Measurements from ENCODE around the gene PDCD4. TPM values are rescaled to one million over a fixed set of nuclear protein-coding genes. Genes with fewer than 3 reads are reported as not detected.
A peak's percentile ranks its signal among the peaks of the same experiment; 100 is the strongest.

PDCD4 gene
- total RNA-seq, 2 donors from 2014 or later, result 307 TPM

DNA sequence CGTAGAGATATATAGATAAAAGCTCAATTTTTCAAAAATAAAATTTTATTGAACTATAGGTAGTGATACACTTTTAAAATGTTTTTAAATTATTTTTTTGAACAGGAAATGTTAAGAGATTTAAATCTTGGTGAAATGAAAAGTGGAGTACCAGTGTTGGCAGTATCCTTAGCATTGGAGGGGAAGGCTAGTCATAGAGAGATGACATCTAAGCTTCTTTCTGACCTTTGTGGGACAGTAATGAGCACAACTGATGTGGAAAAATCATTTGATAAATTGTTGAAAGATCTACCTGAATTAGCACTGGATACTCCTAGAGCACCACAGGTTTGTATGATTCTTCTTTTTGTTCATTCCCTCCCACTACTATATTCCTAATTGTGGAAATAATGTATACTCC, 15.8 kb downstream of the PDCD4 start:
- Mint-ChIP-seq H3K27ac (no peak overlapping the region), H3K4me1 (peaks cover 35% of the 10 kb centered on the region), H3K4me3 (peak overlapping the region; percentile 12), H3K27me3 (no peaks in the 10 kb centered on the region), H3K36me3 (ENCODE audit: low read depth) (peaks cover 10% of the 10 kb centered on the region)
- H3K9me3 ChIP-seq (ENCODE audit: control insufficient read depth, low read length, poor library complexity, severe bottlenecking), result no peaks in the 10 kb centered on the region
- DNase-seq, result no peak
- no peak for ATAC-seq

DNA sequence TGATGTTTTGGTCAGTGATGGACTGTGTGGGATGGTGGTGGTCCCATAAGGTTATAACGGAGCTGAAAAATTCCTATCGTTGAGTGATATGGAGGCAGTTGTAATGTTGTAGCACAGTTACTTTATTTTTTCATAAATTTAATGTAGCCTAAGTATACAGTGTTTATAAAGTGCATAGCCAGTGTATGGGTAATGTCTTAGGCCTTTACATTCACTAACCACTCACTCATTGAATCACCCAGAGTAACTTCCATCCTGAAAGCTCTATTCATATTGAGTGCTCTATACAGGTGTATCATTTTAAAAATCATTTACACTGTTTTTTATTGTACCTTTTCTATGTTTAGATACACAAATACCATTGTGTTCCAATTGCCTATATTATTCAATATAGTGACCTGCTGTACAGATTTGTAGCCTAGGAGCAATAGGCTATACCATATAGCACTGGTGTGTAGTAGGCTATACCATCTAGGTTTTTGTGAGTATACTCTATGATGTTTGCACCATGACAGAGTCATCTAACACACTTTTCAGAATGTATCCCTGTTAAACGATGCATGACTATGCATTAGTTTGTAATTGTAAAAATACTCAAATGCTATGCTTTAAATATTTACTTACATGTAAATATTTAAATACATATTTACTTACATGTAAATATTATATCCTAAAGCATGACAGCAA, 21.0 kb downstream of the PDCD4 start:
- H3K4me3 Mint-ChIP-seq, result no peak overlapping the region
- H3K27ac Mint-ChIP-seq, result peak overlapping the region; percentile 62
- ATAC-seq (peak; percentile 20), DNase-seq (no peak)
- H3K27me3 Mint-ChIP-seq, result no peaks in the 10 kb centered on the region
- peaks cover 33% of the 10 kb centered on the region for H3K4me1 Mint-ChIP-seq
- peaks cover 6% of the 10 kb centered on the region for H3K36me3 Mint-ChIP-seq (ENCODE audit: low read depth)
- no peaks in the 10 kb centered on the region for H3K9me3 ChIP-seq (ENCODE audit: control insufficient read depth, low read length, poor library complexity, severe bottlenecking)

DNA sequence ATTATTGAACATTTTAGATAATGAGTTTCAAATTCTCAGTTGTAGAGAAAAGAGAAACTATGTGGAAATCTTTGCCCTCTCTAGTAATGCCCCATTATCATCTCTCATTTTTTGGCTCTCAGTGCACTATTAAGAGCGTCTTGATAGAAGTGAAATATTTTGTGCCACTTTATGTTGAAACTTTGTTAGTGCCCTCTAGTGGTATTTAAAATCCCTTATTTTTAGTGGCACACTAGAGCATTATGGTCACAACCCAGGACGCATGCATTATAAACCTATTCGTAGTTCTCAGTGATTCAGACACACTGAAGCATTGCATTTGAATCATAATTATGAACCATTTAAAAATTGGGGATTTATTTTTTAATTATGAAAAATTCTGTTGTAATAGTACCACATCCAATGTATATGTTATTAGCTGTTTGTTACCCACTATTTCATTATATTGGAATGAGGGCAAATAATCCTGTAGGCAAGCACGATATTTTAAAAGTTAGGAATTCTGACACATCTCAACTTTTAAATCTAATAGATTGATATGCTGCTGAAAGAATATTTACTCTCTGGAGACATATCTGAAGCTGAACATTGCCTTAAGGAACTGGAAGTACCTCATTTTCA, 21.9 kb downstream of the PDCD4 start:
- peaks cover 6% of the 10 kb centered on the region for H3K36me3 Mint-ChIP-seq (ENCODE audit: low read depth)
- ATAC-seq (peak; percentile 82), DNase-seq (no peak)
- no peaks in the 10 kb centered on the region for H3K9me3 ChIP-seq (ENCODE audit: control insufficient read depth, low read length, poor library complexity, severe bottlenecking)
- H3K27me3 Mint-ChIP-seq, result no peaks in the 10 kb centered on the region
- H3K4me1 Mint-ChIP-seq, result peaks cover 33% of the 10 kb centered on the region
- no peak overlapping the region for H3K4me3 Mint-ChIP-seq
- H3K27ac Mint-ChIP-seq, result peak overlapping the region; percentile 29

DNA sequence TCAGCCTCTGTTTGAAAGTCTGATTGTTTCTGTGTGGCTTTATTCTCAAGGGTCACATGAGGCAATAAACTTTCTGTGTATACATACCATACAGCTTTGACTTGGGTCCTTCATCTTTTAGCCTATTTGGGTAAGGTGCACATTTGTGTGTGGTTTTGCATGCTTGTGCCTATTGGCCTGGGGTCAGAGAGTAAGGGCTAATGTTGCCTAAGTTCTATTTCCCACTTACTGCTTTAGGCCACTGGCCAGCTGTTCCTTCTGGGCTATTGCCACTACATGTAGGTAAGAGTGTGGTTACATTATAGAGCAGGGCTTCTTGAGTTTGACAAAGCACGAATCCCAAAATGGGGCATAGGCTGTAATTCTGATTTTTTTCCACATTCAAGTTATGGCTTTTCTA, 25.5 kb downstream of the PDCD4 start:
- H3K27me3 Mint-ChIP-seq, result no peaks in the 10 kb centered on the region
- DNase-seq, result no peak
- no peaks in the 10 kb centered on the region for H3K9me3 ChIP-seq (ENCODE audit: control insufficient read depth, low read length, poor library complexity, severe bottlenecking)
- no peak for ATAC-seq
- peak overlapping the region; percentile 66 for H3K27ac Mint-ChIP-seq
- H3K4me3 Mint-ChIP-seq, result no peak overlapping the region
- peaks cover 4% of the 10 kb centered on the region for H3K36me3 Mint-ChIP-seq (ENCODE audit: low read depth)
- peaks cover 27% of the 10 kb centered on the region for H3K4me1 Mint-ChIP-seq

DNA sequence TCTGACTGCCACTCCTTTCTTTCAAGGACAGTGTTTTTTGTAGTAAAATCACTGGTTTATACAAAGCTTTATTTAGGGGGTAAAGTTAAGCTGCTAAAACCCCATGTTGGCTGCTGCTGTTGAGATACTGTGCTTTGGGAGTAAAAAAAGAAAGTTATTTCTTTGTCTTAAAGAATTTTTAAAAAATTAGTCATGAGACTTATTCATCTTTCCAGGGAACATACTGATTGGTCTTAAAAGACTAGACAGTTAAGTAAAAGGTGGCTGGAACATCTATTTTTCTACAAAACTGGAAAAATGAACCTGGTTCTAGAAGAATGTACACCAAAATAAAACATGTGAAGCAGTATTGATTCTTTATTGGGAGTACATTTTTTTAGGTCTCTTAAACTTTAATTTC, 26.7 kb downstream of the PDCD4 start:
- no peak overlapping the region for H3K4me3 Mint-ChIP-seq
- DNase-seq (no peak), ATAC-seq (no peak)
- H3K27me3 Mint-ChIP-seq, result no peaks in the 10 kb centered on the region
- H3K36me3 Mint-ChIP-seq (ENCODE audit: low read depth), result peaks cover 6% of the 10 kb centered on the region
- H3K9me3 ChIP-seq (ENCODE audit: control insufficient read depth, low read length, poor library complexity, severe bottlenecking), result no peaks in the 10 kb centered on the region
- H3K4me1 Mint-ChIP-seq, result peaks cover 38% of the 10 kb centered on the region
- peak overlapping the region; percentile 34 for H3K27ac Mint-ChIP-seq

DNA sequence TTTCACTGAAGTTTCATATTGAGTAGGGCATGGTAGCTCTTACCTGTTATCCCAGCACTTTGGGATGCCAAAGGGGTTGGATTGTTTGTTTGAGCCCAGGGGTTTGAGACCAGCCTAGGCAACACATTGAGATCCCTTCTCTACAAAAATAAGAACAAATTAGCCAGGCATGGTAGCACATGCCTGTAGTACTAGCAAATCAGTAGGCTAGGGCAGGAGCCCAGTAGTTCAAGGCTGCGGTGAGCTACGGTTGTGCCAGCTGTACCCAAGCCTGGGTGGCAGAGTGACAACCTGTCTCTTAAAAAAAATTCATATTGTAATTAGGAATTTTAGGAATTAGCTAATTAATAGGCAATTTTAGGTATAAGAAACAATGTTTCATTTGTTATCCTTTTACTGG, 29.3 kb downstream of the PDCD4 start:
- Mint-ChIP-seq H3K27ac (peak overlapping the region; percentile 88), H3K27me3 (no peaks in the 10 kb centered on the region), H3K4me3 (peak overlapping the region; percentile 36), H3K36me3 (ENCODE audit: low read depth) (peaks cover 6% of the 10 kb centered on the region), H3K4me1 (peaks cover 37% of the 10 kb centered on the region)
- DNase-seq, result no peak
- no peaks in the 10 kb centered on the region for H3K9me3 ChIP-seq (ENCODE audit: control insufficient read depth, low read length, poor library complexity, severe bottlenecking)
- no peak for ATAC-seq

DNA sequence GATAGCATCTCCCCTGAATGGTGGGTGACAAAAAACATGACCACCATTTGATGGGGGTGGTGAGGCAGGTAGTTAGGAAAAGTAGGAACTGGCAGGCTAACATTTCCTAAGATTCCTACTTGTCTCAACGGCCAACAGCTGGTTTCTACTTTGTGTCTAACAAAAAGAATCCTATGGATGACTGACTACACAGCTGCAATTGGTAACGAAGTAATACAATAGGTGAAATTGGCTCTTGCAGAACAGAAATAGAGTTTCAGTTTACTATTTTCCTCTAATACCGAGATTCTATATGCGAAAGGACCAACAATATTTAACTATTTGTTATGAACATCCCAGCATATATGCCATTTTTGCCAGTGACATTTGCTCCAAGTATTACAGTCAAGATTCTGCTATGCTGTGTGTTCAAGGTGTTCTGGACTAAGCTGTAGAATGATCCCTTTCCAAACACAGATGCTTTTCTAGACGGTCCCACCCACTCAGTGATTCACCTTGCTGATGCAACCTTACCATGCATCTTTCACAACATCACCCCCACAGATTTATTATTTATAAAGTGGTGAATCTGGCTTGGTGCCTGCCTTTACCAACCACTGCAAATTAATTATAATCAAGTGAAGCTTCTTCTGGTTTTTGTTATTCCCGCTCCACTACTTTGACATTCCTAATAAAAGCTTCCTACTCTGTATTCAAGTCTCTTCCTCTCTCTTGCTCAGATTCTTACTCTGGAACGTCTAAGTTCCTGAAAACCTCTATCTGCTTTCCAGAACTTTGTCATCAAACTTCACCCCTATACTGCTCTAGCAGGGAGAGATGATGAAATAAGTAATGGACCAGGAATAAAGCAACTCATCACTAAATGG, 30.5 kb downstream of the PDCD4 start:
- DNase-seq (no peak), ATAC-seq (peak; percentile 26)
- H3K27me3 Mint-ChIP-seq, result no peaks in the 10 kb centered on the region
- peak overlapping the region; percentile 88 for H3K27ac Mint-ChIP-seq
- no peaks in the 10 kb centered on the region for H3K9me3 ChIP-seq (ENCODE audit: control insufficient read depth, low read length, poor library complexity, severe bottlenecking)
- peak overlapping the region; percentile 57 for H3K4me3 Mint-ChIP-seq
- peaks cover 31% of the 10 kb centered on the region for H3K4me1 Mint-ChIP-seq
- H3K36me3 Mint-ChIP-seq (ENCODE audit: low read depth), result peaks cover 2% of the 10 kb centered on the region

DNA sequence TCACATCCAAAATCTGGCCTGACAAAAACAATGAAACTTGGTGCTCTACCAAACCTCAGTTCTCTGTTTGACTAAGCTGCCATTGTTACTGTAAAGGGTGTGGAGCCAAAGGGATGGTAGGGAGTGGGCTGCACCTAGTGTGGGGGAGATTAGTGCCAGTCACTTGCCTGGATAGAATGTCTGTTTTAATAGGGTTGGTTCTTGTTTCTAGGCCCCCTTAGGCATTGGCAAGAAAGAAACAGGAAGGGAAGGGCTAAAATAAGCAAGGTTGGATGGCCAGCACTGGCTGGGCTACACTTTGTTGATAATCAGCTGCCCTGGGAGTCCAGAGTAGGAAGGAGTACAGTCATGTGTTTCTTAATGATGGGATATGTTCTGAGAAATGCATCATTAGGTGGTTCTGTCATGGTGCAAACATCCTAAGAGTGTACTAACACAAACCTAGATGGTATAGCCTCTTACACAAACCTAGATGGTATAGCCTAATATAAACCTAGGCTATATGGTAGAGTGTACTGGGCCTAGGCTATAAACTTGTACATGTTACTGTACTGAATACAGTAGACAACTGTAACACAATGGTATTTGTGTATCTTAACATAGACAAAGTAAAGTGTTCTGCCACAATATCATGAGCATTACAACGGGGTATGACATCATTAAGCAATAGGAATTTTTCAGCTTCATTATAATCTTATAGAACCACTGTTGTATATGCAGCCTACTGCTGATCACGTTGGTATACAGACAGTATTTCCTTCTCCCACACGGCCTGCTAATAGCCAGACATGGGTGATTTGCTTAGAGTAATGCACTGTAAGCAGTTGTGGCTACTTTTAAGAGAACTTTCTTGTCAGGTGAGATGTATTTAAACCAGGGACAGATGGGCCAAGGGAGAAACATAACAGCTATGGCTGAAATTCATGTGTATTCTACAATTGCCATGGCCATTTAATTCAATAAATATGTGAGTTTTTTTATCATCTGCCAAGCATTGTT, 31.9 kb downstream of the PDCD4 start:
- H3K4me3 Mint-ChIP-seq, result peak overlapping the region; percentile 57
- no peaks in the 10 kb centered on the region for H3K27me3 Mint-ChIP-seq
- ATAC-seq (peak; percentile 37), DNase-seq (no peak)
- H3K4me1 Mint-ChIP-seq, result peaks cover 34% of the 10 kb centered on the region
- H3K27ac Mint-ChIP-seq, result peak overlapping the region; percentile 88
- peaks cover 4% of the 10 kb centered on the region for H3K36me3 Mint-ChIP-seq (ENCODE audit: low read depth)
- no peaks in the 10 kb centered on the region for H3K9me3 ChIP-seq (ENCODE audit: control insufficient read depth, low read length, poor library complexity, severe bottlenecking)

DNA sequence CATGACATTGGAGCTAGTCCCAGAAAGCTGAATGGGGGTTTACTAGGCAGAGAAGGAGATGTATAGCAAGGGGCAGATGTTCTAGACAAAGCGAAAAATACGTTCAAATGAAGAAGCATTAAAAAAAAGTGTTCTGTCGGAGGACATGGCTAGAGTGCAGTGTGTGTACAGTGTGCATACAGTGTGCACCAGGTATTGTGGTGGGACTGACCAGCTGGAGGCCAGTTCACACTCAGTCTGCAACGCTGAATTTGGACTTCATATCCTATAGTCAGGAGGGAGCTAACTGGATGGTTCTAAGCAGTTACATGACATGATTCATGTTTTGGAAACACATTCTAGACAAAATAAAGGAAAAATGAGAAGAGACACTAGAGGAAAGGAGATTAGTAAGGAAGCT, 38.4 kb downstream of the PDCD4 start:
- H3K4me3 Mint-ChIP-seq, result no peak overlapping the region
- DNase-seq (no peak), ATAC-seq (no peak)
- H3K9me3 ChIP-seq (ENCODE audit: control insufficient read depth, low read length, poor library complexity, severe bottlenecking), result no peaks in the 10 kb centered on the region
- peaks cover 3% of the 10 kb centered on the region for H3K36me3 Mint-ChIP-seq (ENCODE audit: low read depth)
- H3K27ac Mint-ChIP-seq, result peak overlapping the region; percentile 68
- no peaks in the 10 kb centered on the region for H3K27me3 Mint-ChIP-seq
- peaks cover 21% of the 10 kb centered on the region for H3K4me1 Mint-ChIP-seq

DNA sequence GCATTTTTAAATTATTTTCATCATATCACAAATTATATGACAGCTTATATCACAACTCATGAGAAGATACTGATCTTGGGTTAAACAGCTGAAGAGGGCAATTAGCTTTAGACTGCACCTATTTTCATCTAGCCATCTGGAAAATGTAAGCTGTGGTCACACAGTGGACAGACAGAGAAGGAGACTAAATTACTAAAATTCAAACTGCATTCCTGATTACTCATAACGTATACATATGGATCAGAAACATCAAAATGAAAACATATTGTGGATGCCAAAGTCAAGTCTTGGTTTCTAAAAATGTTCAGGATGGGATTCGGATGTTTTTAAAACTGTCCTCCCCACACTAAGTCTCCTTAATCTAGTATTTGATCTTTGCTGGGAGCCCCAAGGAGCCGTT, 40.6 kb downstream of the PDCD4 start:
- H3K9me3 ChIP-seq (ENCODE audit: control insufficient read depth, low read length, poor library complexity, severe bottlenecking), result no peaks in the 10 kb centered on the region
- Mint-ChIP-seq H3K4me1 (peaks cover 20% of the 10 kb centered on the region), H3K4me3 (no peak overlapping the region), H3K36me3 (ENCODE audit: low read depth) (peaks cover 3% of the 10 kb centered on the region), H3K27me3 (no peaks in the 10 kb centered on the region), H3K27ac (peak overlapping the region; percentile 42)
- ATAC-seq (no peak), DNase-seq (no peak)

DNA sequence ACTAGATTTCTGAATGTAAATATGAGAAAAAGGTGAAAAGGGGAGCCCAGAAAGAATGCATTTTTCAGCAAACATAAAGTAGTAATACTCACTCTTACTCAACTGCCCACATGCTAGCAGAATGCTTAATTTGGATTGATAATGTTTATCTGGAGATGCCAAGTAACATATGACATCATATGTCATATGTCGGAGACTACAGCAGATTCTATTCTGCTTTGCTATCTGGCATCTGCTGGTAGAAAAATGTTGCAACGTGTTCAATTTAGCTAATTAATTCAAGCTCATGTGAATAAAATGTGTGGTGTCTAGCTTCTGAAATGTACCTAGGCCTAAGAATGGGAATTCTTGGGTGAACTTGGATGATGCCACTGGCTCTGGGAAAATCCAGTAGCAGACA, 42.7 kb downstream of the PDCD4 start:
- Mint-ChIP-seq H3K4me3 (peak overlapping the region; percentile 47), H3K4me1 (peaks cover 24% of the 10 kb centered on the region), H3K27ac (no peak overlapping the region), H3K36me3 (ENCODE audit: low read depth) (peaks cover 2% of the 10 kb centered on the region), H3K27me3 (no peaks in the 10 kb centered on the region)
- DNase-seq, result no peak
- H3K9me3 ChIP-seq (ENCODE audit: control insufficient read depth, low read length, poor library complexity, severe bottlenecking), result no peaks in the 10 kb centered on the region
- ATAC-seq, result no peak

DNA sequence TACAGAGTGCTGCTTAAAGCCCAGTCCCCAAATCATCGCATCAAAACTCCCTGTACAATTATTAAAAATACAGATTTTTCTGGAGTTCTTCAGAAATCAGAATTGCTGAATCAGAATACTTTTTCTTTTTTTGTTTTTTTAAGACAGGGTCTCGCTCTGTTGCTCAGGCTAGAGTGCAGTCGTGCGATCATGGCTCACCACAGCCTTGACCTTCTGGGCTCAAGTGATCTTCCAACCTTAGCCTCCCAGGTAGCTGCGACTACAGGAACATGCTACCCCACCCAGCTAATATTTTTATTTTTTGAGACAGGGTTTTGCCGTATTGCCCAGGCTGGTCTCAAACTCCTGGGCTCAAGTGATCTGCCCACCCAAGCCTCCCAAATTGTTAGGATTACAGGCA, 43.3 kb downstream of the PDCD4 start:
- no peaks in the 10 kb centered on the region for H3K27me3 Mint-ChIP-seq
- peaks cover 22% of the 10 kb centered on the region for H3K4me1 Mint-ChIP-seq
- peak overlapping the region; percentile 32 for H3K27ac Mint-ChIP-seq

More for the DNA sequence above, 43.3 kb downstream of the PDCD4 start:
- ATAC-seq (no peak), DNase-seq (no peak)
- H3K4me3 Mint-ChIP-seq, result peak overlapping the region; percentile 62
- peaks cover 2% of the 10 kb centered on the region for H3K36me3 Mint-ChIP-seq (ENCODE audit: low read depth)
- no peaks in the 10 kb centered on the region for H3K9me3 ChIP-seq (ENCODE audit: control insufficient read depth, low read length, poor library complexity, severe bottlenecking)

Measured in T-helper 17 cell (primary cell).